Hepatocyte (in vitro differentiated cells): ENCODE measurements around the gene FAM184A.

Source experiments
- EZH2 ChIP-seq: fragments of 200-600 bp; sonication (generic); IDR thresholded peaks from 2 replicates; pipeline ENCODE4 v1.6.1; 2016; ENCODE audit warnings: antibody characterized with exemption, mild to moderate bottlenecking, borderline replicate concordance
- EZH2phosphoT487 ChIP-seq: fragments of 200-600 bp; sonication (generic); IDR thresholded peaks from one replicate; pipeline ENCODE4 v1.6.1; 2018; ENCODE audit warnings: antibody characterized with exemption, mild to moderate bottlenecking, low read depth, moderate library complexity; ENCODE audit not compliant: unreplicated experiment, severe bottlenecking

GRCh38 chr6:119052987-119053386 lies 25.5 kb downstream of the FAM184A start:
- TF ChIP-seq EZH2phosphoT487 (no peak), EZH2 (no peak)
